K562 (cell line): ENCODE results near the gene HSF5. TPM values are rescaled to one million over a fixed set of nuclear protein-coding genes. Genes with fewer than 3 reads are reported as not detected.

Source experiments
- AFF1 ChIP-seq, 2 experiments: fragments of 450-650 bp; IDR thresholded peaks; 2 replicates each; pipeline ENCODE4 v1.6.1; 2018; ENCODE audit warnings: mild to moderate bottlenecking in 2 of 2, low read depth in 1 of 2; ENCODE audit not compliant: partially characterized antibody in 2 of 2
- IRF1 ChIP-seq: sonication (generic); formaldehyde crosslinking; IDR thresholded peaks from 2 replicates; pipeline ENCODE4 v1.8.0; 2022; ENCODE audit warnings: missing genetic modification reagents, mild to moderate bottlenecking, borderline replicate concordance
- MAFG ChIP-seq: fragments of 450-650 bp; conservative IDR thresholded peaks from 2 replicates; pipeline ENCODE4 v1.6.1; 2016; ENCODE audit warnings: missing genetic modification characterization, missing compliant biosample characterization
- MLX ChIP-seq, 2 experiments: fragments of 450-650 bp in 1 of 2; sonication (generic) in 1 of 2; formaldehyde crosslinking; conservative IDR thresholded peaks; 2 replicates each; pipeline versions ENCODE4 v1.4.0 to v1.8.1; 2020 to 2022; ENCODE audit warnings: mild to moderate bottlenecking in 1 of 2, missing genetic modification reagents in 1 of 2
- MTA3 ChIP-seq: fragments of 450-650 bp; formaldehyde crosslinking; IDR thresholded peaks from 2 replicates; pipeline ENCODE4 v1.6.1; 2017; ENCODE audit warnings: mild to moderate bottlenecking, borderline replicate concordance
- NCOA2 ChIP-seq, 2 experiments: fragments of 450-650 bp; IDR thresholded peaks; 2 replicates each; pipeline ENCODE4 v1.6.1; 2018; ENCODE audit warnings: mild to moderate bottlenecking in 2 of 2, moderate library complexity in 1 of 2; ENCODE audit not compliant: partially characterized antibody in 2 of 2
- NEUROD1 ChIP-seq: fragments of 150-350 bp; IDR thresholded peaks from 2 replicates; pipeline ENCODE4 v1.6.1; 2014; ENCODE audit warnings: borderline replicate concordance, low read length, low read depth; ENCODE audit not compliant: partially characterized antibody
- NFE2 ChIP-seq: IDR thresholded peaks from 2 replicates; pipeline ENCODE4 v1.6.1; 2014; ENCODE audit warnings: antibody characterized with exemption, low read depth
- PBX2 ChIP-seq, 2 experiments: IDR thresholded peaks in 1 of 2; conservative IDR thresholded peaks in 1 of 2; 2 replicates each; pipeline ENCODE4 v1.6.1; 2016; ENCODE audit warnings: low read depth in 2 of 2, mild to moderate bottlenecking in 1 of 2, missing compliant biosample characterization in 1 of 2, missing genetic modification characterization in 1 of 2, moderate library complexity in 1 of 2
- RBM22 ChIP-seq: fragments of 200-400 bp; formaldehyde crosslinking; IDR thresholded peaks from 2 replicates; pipeline ENCODE4 v1.6.1; 2018; ENCODE audit warnings: low read length, low read depth; ENCODE audit not compliant: poor library complexity, severe bottlenecking
- RHOXF2B ChIP-seq: fragments of 250-450 bp; sonication (Bioruptor Pico); conservative IDR thresholded peaks from 2 replicates; pipeline ENCODE4 v1.5.1; 2021
- TEAD2 ChIP-seq: fragments of 450-650 bp; IDR thresholded peaks from 2 replicates; pipeline ENCODE4 v1.6.1; 2016; ENCODE audit warnings: missing genetic modification characterization, control low read depth, missing compliant biosample characterization
- THRB ChIP-seq: fragments of 450-650 bp; formaldehyde crosslinking; conservative IDR thresholded peaks from 2 replicates; pipeline ENCODE4 v1.4.0; 2022; ENCODE audit warnings: mild to moderate bottlenecking, missing genetic modification characterization
- ZNF217 ChIP-seq: sonication (generic); formaldehyde crosslinking; IDR thresholded peaks from 2 replicates; pipeline ENCODE4 v1.8.0; 2022; ENCODE audit warnings: mild to moderate bottlenecking, missing genetic modification reagents
- ZNF347 ChIP-seq: fragments of 450-650 bp; formaldehyde crosslinking; IDR thresholded peaks from 2 replicates; pipeline ENCODE4 v1.4.0; 2020; ENCODE audit warnings: low read depth, mild to moderate bottlenecking, moderate library complexity
- ZNF589 ChIP-seq: fragments of 200-800 bp; sonication (Bioruptor generic); IDR thresholded peaks from 2 replicates; pipeline ENCODE4 v1.6.1; 2016; ENCODE audit warnings: low read depth, missing genetic modification characterization, missing compliant biosample characterization
- polyA plus RNA-seq, 8 experiments: library from polyadenylated mRNA; depleted of rRNA in 4 of 8; stranded (reverse) in 5 of 8; unstranded in 3 of 8; fragments of >200 nt; fragmentation: Nextera tagmentation in 2 of 8; fragmentation: Illumina TruSeq in 1 of 8; extraction: Ambion mirVana in 2 of 8; extraction: Trizol in 1 of 8; gene quantifications; 2 replicates each; pipeline versions ENCODE4 v1.2.1 to v1.2.3, GENCODE V29; 2011 to 2014; ENCODE audit warnings: inconsistent platforms in 1 of 8, missing spikeins in 1 of 8
- total RNA-seq, 7 experiments: library from RNA; depleted of rRNA in 6 of 7; stranded (reverse); fragments of >200 nt in 6 of 7; fragmentation: Illumina TruSeq in 2 of 7; extraction: Trizol in 2 of 7; gene quantifications; 2 replicates each; pipeline versions ENCODE4 v1.2.1 to v1.2.3, GENCODE V29; 2011 to 2021; ENCODE audit warnings: low replicate concordance in 1 of 7

HSF5 gene
- total and polyA plus RNA-seq, 9 of the 15 experiments (the other 6 are each of a cell fraction or from before 2014, with no cell fraction given): 0.04 TPM; not detected in 8

GRCh38 chr17:58417300-58418092, 70.7 kb downstream of the HSF5 start, which contains the start of gene RNF43 (continued):
- TF ChIP-seq MTA3: peak; percentile 73; the same call in 1 of the 2 replicates
- TF ChIP-seq NCOA2 (IDR thresholded peaks at IDR 0.05; ENCODE audit: partially characterized antibody in 2 of 2): no peak
- no peak for TF ChIP-seq PBX2 (CRISPR knock-in tag; IDR thresholded peaks at IDR 0.05; ENCODE audit: low read depth)
- no peak for TF ChIP-seq PBX2 (tag; conservative IDR thresholded peaks at IDR 0.05; ENCODE audit: low read depth)
- TF ChIP-seq ZNF217 (CRISPR knock-in tag): no peak
- TF ChIP-seq MAFG (tag): no peak
- no peak for TF ChIP-seq THRB (CRISPR knock-in tag)
- TF ChIP-seq RBM22: no peak
- peak in 1 of 2 experiments; percentile 82 for TF ChIP-seq AFF1 (IDR thresholded peaks at IDR 0.05; ENCODE audit: low read depth in 1 of 2, partially characterized antibody in 2 of 2)
- no peak for TF ChIP-seq IRF1 (CRISPR knock-in tag)
- no peak for TF ChIP-seq ZNF589 (CRISPR knock-in tag)
- TF ChIP-seq NEUROD1: peak; percentile 29
- no peak for TF ChIP-seq ZNF347 (CRISPR knock-in tag)
- TF ChIP-seq MLX (CRISPR knock-in tag; conservative IDR thresholded peaks at IDR 0.05): no peak
- TF ChIP-seq TEAD2 (tag): no peak
- no peak for TF ChIP-seq NFE2
- TF ChIP-seq RHOXF2B (CRISPR knock-in tag): no peak
